CD4-positive, alpha-beta T cell treated with Interleukin-15 for 1 hour (primary cell): ENCODE data around the gene TSPAN13.

ENCODE experiments used
- DNase-seq: peaks from one replicate; pipeline ENCODE4 v3.0.0-alpha.2; 2020

The TSPAN13 gene

DNA sequence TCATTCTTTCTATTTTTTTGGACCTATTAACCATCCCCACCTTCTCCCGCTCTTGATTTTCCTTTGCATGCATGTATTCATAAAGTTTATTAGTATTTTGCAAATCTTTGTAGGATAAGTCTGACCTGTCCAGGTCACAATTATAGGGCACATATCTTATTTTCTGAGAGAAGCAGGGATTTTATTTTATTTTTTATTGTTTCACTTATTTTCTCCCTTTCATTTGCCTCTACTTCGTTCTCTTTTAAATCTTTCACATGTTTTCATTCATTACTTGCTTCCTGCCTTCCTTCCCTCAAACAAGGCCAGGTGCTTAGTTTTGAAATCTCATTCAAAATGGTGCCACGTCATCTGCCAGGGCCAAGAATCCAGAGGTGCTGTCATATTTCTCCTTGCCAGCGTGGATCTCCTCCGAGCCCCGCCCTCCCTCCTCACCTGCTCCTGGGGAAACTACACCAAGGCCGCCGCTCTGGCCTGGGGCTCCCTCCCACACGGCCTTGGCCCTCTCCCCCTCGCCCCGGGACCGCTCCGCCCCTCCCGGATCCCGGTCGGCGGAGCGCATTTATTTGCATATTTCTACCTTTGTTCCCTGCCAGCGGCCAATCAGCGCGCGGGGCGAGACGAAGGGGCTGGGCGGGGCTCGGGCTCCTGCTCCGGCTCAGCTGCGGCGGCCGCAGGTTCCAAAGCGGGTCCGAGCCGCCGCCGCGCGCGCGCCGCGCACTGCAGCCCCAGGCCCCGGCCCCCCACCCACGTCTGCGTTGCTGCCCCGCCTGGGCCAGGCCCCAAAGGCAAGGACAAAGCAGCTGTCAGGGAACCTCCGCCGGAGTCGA, at the start of gene TSPAN13:
Gene TSPAN13 (plus strand): TSS at position 654 of the 830 bp plus-strand sequence. CDS start 213 bp downstream, outside the sequence.
- peak; percentile 64 for DNase-seq

DNA sequence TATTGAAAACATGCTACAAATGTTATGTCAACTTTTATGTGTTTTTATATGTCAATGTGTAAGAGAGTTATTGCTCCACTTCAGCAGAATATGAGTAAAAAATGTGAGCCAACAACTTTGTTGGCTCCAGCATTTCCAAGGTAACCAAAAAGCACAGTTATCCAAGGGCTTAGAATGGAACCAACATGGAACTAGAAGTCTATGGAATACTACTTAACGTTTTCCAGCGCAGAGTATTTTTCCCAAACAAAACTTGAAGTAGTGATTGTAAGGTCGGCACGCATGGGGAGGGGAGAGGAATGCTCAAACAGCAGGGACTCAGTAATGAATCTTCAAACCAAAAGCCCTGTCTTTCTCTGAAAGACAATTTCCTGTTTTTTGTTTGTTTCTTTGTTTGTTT, 45.0 kb upstream of the TSPAN13 start:
- DNase-seq, result no peak

DNA sequence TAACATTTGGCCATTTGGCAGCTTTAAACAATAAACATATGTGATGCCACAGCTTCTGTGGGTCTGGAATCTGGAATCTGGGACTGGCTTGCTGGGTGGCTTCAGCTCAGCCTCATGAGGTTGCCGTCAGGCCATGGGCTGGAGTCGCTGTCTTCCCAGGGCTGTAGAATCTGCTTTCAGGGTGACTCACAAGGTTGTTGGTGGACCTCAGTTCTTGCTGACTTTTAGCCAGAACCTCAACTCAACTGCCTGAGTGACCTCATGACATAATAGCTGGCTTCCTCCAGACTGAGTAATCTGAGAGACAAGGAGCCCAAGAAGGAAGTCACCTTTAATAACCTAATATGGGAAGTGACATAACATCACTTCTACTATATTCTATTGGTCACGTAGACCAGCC, 44.6 kb upstream of the TSPAN13 start:
- DNase-seq, result no peak

DNA sequence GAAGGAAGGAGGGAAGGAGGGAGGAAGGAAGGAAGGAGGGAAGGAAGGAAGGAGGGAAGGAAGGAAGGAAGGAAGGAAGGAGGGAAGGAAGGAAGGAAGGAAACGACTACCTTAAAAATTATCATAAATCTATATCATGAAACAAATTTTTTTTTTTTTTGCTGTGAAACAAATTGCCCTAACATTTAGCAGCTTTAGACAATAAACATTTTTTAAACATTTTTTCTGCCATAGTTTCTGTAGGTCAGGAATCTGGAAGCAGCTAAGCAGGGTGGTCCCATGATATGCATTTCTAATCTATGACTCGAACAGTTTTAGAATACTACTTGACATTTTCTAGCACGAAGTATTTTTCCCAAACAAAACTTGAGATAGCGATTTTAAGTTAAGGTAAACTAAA, 42.9 kb upstream of the TSPAN13 start:
- DNase-seq, result no peak

DNA sequence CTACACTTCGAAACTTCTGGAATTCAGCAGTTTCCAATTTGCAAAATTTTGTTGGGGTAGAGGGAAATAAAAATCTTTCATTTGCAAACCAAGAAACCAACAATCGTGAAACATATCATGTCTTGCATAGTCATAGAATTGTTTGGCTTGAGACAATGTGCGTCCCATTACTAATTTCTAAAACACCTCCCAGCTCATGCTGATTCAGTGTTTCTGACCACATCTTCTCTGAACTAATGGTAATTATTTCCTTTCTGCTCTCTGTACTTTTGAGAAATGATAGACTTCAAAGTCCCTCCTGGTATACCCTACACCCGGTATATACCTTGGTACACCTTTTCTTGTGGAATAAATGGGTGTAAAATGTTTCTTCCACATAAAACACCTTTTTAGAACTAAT, 41.8 kb upstream of the TSPAN13 start:
- DNase-seq, result no peak

DNA sequence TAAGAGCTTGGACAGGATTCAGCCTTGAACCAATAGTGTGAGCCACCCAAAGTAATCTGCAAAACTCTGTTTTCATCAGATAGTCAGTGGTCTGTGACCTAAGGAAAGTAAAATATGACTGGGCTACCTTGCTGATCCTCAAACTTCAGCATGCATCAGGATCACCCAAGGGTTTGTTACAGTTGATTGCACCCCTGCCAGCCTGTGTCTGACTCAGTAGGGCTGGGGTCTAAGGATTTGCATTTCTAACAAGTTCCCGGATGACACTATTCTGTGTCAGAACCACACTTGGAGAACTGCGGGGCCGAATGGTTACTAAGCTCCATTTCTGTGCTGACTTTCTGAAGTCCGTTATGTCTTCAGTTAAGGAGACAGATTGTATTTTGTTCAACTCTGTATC, 40.6 kb upstream of the TSPAN13 start:
- no peak for DNase-seq

DNA sequence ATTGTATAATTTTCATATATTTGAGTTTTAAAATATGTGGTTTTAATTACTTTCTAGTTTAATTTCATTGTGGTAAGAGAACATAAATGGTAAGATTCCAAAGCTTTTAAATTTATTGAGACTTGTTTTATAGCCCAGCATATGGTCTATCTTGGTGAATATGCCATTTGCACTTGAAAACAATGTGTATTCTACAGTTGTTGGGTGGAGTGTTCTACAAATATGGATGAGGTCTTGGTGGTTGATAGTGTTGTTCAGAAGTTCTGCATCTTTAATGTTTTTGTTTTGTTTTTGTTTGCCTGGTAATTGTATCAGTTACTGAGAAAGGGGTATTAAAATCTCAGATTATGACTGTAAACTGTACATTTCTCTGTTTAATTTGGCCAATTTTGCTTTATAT, 37.6 kb upstream of the TSPAN13 start:
- DNase-seq, result no peak

DNA sequence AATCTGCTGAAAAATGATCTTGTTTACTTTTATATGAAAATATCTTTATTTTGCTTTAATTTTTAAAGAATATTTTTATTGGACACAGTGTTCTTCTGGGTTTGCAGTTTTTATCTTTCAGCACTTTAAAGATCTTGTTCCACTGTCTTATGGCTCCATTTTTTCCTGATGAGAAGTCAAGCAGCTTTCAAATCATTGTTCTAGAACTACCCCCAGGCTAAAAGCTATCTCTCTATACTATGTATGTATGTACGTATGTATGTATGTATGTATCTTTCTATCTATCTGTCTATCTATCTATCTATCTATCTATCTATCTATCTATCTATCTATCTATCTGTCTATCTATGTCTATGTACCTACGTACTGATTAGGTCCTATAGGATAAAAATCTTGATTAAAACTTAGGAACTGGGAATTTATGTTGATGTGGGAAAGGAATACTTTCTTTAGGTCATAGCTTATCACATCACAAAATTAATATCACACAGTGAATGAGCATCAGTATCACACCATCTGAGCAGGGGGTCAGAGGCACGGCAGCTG, 35.4 kb upstream of the TSPAN13 start:
- DNase-seq, result no peak

DNA sequence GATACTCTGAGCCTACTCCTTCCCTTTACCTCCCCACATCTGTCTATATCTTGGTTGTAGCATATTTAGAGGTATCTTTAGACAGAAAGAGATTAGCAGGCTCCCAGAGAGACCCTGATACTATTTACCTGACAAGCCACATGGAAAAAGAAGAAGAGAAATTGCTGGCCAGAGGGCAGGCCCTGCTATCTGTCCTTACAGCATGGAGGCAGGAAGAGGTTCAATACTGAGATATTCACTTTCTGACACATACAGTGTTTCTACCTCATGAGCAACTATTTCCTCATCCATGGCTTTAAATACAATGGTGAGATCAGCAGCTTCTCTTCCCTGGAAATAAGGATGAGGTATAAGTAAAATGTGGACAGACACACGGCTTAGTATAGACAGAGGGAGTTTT, 33.9 kb upstream of the TSPAN13 start:
- DNase-seq, result no peak

DNA sequence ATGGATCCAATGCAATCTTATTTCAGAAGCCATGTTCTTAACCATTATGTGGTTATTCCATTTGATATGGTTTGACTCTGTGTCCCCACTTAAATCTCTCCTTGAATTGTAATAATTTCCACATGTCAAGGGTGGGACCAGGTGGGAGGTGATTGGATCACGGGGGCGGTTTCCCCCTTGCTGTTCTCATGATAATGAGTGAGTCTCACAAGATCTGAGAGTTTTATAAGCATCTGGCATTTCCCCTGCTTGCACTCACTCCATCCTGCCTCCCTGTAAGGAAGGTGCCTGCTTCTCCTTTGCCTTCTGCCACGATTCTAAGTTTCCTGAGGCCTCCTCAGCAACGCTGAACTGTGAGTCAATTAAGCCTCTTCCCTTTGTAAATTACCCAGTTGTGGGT, 32.0 kb upstream of the TSPAN13 start:
- no peak for DNase-seq

DNA sequence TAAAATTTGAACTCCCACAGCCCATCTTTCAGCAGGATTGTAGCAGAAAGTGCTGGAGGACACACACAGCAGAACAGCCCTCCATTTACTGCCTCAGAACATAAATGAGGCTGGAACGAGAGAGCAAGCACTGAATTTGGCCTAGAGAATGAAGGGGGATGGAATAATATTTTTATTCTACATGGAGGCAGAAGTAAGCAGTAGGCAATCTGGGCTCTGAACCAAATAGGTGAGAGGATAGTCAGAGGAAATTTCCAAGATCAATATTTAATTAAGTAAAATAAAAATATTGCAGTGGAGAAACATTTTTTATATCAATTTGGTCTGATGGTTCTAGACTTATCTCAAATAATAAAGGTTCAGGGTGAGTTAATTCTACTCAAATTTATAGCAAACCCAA, 29.2 kb upstream of the TSPAN13 start:
- no peak for DNase-seq

DNA sequence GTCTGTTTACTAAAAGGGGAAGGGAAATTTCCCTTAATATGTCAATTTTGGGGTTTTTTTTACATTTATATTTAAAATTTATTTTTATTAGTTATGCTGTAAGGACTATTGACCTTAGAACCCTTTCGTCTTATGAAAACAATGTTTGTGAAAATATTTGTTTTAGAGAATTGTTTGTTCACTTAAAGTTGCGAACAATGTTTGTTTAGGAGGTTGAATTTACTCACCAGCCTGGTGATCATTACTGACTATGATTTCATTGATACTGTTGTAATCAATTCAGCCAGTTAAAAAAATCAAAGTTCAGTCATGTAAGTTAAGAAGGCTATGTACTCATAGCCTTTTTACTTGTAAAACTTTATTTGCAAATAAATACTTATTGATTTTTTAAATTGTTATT, 27.4 kb upstream of the TSPAN13 start:
- no peak for DNase-seq

DNA sequence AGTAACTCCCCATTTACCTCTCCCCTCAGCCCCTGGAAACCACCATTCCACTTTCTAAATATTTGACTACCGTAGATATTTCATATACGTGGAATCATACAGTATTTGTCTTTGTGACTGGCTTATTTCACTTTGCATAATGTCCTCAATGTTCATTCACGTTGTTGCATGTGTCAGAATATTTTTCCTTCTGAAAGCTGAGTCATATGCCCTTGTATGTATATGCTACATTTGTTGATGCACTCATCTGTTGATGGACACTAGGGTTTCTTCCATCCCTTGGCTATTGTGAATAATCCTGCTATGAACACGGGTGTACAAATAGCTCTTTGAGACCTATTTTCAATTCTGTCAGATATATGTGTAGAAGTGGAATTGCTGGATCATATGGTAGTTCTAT, 25.8 kb upstream of the TSPAN13 start:
- no peak for DNase-seq

DNA sequence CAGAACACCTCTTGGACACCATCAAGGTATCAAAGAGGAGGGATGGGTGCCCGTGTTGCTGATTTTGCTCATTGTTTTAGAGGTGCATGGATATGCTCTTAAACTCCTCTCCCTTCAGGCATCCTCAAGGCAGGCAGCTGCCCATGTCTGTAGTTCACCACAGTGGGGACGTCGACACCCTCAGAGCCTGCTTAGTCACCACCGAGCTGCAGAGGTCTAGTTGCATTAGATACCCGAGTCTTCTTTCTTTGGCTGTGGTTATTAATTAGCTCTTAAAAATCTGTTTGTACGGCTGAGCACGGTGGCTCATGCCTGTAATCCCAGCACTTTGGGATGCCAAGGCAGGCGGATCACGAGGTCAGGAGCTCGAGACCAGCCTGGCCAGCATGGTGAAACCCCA, 24.7 kb upstream of the TSPAN13 start:
- DNase-seq, result no peak

DNA sequence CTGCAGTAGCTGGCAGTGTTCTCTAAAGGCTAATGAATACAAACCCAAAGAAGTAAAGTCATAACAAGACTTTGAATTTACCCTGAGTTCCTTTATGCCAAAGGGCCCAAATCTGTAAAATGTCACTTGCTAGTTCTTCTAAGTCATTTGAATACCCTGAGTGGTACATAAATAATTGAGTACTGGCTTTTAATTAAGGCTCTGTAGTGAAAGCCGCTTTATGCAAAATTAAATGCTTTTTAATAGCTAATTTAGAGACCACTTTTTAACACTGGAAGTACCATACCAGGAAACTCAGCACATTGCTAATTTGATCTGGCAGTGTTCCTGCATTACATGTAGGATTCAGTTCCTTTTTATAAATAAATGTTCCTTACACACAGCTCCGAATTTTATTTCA, 24.0 kb upstream of the TSPAN13 start:
- no peak for DNase-seq

DNA sequence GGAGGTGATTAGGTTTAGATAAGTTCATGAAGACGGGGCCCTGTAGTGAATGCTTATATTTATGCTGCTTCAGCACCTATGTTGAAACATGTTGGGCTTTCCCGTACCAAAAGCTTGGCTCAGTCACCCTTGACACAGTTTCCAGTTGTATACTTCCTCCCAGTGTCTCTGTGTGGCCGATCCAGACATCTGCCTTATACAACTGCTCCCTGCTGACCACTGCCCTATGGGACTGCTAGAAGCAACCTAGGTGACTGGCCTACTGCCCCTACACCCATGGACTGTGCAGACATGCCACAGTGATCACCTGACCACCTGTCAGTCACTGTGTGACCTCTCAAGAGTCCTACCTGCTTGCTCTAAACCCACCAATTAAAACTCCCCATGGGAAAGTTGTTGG, 22.6 kb upstream of the TSPAN13 start:
- DNase-seq, result no peak

DNA sequence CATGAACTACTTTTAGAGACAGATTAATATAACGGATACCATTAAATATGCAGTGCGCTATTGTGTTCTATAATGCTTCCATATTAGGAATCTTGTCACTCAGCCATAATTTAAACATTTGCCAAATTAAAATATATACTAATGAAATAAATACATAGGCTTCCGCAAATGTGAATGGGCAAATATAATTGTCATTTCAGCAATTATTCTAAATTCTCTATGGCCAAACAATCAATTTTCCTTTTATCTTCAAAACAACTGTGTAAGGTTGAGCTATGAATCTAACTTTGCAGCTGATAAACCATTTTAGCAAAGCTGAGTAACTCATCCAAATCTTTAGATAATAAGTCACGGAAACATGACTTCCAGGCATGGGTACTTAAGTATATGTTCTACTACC, 20.7 kb upstream of the TSPAN13 start:
- DNase-seq, result no peak

DNA sequence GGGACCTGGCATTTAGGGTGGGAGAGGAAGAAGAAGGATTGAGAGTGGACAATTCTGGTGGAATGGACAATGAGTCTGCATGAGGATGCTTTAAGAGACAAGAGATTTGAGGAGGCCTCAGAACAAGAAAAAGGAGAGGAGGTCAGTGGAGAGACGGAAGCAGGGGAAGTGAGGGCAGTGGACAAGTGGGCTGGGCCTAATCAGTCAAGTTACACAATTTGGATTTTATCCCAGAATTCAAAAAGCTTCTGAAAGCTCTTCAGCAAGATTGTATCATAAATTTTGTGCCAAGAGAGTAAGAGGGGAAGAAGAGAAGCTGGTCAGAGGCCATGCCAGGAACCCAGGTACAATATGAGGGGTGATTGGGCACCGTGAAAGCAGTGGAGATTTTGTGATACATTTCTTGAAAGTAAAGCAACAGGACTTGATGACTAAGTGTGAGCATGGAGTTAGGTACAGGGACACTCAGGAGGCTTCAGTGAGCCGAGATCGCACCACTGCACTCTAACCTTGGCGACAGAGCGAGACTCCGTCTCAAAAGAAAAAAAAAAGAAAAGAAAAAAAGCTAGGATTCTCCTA, 19.3 kb upstream of the TSPAN13 start:
- no peak for DNase-seq

DNA sequence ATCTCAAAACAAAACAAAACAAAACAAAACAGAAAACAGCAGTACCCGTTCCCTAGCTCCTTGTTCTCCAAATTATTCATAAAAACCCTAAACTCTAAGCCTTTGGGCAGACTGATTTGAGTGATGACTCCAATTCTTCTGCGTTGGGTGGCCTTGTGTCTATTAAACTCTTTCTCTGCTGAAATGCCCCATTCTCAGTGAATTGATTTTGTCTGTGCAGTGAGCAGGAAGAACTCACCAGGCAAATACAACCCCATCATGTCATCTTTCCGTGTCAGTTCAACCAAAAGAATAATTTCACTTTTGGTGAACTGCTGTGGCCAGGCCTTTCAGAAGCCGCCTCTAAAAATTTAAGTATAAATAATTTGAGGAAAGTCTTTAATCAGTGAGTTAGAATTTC, 18.5 kb upstream of the TSPAN13 start:
- no peak for DNase-seq

DNA sequence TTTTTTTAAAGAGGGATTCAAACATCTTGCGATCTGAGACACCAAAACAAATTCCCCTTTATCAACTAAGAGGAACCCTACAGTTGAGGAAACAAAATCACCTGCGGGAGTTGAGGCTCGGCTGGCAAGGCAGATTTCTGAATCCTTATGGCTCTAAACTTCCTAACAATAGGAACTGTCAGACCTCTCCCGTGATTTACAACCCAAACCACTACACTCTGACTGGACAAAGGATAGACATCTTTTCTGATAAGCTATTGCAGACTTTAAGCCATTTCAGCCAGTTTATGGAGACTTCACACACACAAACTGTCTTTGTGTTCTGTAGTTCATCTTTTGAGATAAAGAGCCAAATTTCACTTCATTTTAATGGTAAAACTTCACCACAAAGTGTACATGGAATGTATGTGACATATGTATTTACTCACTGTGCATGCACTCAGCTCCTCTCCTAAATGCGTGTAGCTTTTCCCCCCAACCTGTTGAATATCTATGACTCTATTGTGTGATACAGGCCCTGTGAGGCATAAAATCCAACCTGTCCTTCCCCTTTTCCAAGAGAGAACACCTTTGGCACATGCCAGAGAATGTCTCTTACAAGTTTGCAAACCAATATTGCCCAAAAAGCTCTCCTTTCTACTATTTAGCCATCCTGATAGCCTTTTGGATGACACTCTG, 15.4 kb upstream of the TSPAN13 start:
- no peak for DNase-seq

DNA sequence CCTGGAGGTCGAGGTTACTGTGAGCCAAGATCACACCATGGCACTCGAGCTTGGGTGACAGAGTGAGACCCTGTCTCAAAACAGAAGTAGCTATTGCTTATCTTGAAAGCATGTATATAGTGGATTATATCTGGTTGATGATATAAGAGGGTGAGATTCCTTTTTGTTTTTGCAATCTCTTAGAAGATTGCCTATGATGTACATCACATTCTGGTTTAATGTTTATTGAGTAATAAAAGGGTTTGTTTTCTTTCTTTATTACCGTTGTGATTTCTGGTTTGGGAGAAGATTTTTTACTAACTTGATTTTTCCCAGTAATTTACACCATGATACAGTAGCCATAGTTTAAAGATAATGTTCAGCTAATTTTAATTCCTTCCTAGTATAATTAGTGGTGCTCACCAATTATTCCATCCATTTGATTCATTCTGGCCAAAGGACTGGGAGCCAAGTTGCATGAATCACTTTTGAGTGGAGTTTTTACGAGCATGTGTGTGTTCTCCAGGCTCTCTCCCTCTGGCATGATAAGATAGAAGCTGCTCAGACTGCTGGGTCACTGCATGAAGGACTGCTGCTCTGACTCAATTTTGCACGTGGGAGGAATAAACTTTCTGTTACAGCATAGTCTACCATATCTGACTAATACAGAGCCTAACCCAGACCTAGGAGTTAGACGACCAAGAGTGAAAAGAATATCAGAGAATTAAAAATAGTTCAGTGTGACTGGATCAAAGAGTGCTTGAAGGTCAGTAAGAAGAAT, 13.5 kb upstream of the TSPAN13 start:
- no peak for DNase-seq

DNA sequence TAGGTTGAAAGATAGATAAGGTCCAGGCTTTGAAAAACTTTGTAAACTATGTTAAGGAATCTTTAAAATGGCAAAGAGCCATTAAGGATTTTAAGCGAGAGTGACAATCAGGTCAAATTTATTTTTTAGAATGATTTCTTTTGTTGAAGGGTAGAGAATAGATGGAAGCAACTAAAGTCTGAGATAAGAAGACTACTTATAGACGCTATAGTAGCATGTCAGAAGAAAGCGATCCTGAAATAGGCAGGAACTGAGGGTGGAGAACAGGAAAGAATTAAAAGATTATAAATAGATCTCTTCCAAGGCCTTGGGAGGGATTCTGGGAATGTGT, 13.0 kb upstream of the TSPAN13 start:
- no peak for DNase-seq

DNA sequence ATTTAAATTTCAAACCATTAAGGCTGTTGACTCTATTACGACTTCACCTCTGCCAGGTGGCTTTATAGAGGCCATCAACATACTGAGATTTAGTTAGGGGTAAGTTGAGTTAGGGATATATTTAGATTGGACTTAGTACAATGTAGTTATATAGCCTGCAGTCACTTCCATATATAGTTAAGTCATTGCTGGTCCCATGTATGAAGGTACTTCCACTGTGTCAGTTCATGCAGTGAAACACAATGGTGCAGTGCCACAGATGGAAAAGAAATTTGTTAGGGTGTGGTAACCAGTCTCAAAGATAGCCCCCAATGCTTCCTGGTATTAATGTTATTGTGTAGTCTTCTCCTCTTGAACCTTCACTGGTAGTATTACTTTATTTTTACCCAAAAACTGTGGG, 12.6 kb upstream of the TSPAN13 start:
- DNase-seq, result no peak
